SK-N-SH treated with all-trans-retinoic acid at 6 μM for 48 hours (cell line): ENCODE data around the gene ADIPOR2.
"Not testable (repeated sequence)": the region's sequence is repeated elsewhere in the genome, so short reads cannot be mapped to it uniquely, and the experiment has no call there.

Experiments
- ATAC-seq: fragments of 200-7000 bp; cut with Tn5 transposase; 3 replicates; pipeline ENCODE4 v1.9.1; 2020; ENCODE audit warnings: mild to moderate bottlenecking, moderate library complexity
- ARNTL ChIP-seq: fragments of 450-650 bp; formaldehyde crosslinking; IDR thresholded peaks from 2 replicates; pipeline ENCODE4 v1.5.0; 2020; ENCODE audit warnings: low read depth, mild to moderate bottlenecking, moderate library complexity, borderline replicate concordance
- CSDC2 ChIP-seq: fragments of 250-450 bp; sonication (Bioruptor Pico); IDR thresholded peaks from 2 replicates; pipeline ENCODE4 v1.5.0; 2020; ENCODE audit warnings: mild to moderate bottlenecking, moderate library complexity
- CSRNP3 ChIP-seq: fragments of 250-450 bp; sonication (Bioruptor Pico); IDR thresholded peaks from 2 replicates; pipeline ENCODE4 v1.5.1; 2021; ENCODE audit warnings: mild to moderate bottlenecking, moderate library complexity
- ESRRG ChIP-seq: fragments of 250-450 bp; sonication (Bioruptor Pico); IDR thresholded peaks from 2 replicates; pipeline ENCODE4 v1.6.1; 2021; ENCODE audit warnings: mild to moderate bottlenecking
- GLIS3 ChIP-seq: fragments of 250-450 bp; sonication (Bioruptor Pico); IDR thresholded peaks from 2 replicates; pipeline ENCODE4 v1.5.0; 2020; ENCODE audit warnings: mild to moderate bottlenecking, moderate library complexity
- ISL1 ChIP-seq: fragments of 250-450 bp; sonication (Bioruptor Pico); IDR thresholded peaks from 2 replicates; pipeline ENCODE4 v2.1.2; 2022; ENCODE audit warnings: mild to moderate bottlenecking, moderate library complexity
- OSR1 ChIP-seq: fragments of 250-450 bp; sonication (Bioruptor Pico); IDR thresholded peaks from 2 replicates; pipeline ENCODE4 v1.8.0; 2022; ENCODE audit warnings: moderate library complexity, mild to moderate bottlenecking, inconsistent platforms
- PPARA ChIP-seq: fragments of 250-450 bp; sonication (Bioruptor Pico); IDR thresholded peaks from 2 replicates; pipeline ENCODE4 v1.5.0; 2020; ENCODE audit warnings: mild to moderate bottlenecking, borderline replicate concordance
- TOX ChIP-seq: fragments of 250-450 bp; sonication (Bioruptor Pico); IDR thresholded peaks from 2 replicates; pipeline ENCODE4 v1.8.0; 2021; ENCODE audit warnings: mild to moderate bottlenecking, moderate library complexity, borderline replicate concordance
- TSHZ2 ChIP-seq: fragments of 250-450 bp; sonication (Bioruptor Pico); IDR thresholded peaks from 2 replicates; pipeline ENCODE4 v1.5.0; 2020; ENCODE audit warnings: mild to moderate bottlenecking, moderate library complexity
- ZFP30 ChIP-seq: fragments of 450-650 bp; formaldehyde crosslinking; IDR thresholded peaks from 2 replicates; pipeline ENCODE4 v1.5.0; 2022; ENCODE audit warnings: mild to moderate bottlenecking, moderate library complexity
- ZNF70 ChIP-seq: fragments of 450-650 bp; formaldehyde crosslinking; IDR thresholded peaks from 2 replicates; pipeline ENCODE4 v1.5.0; 2020; ENCODE audit warnings: mild to moderate bottlenecking, moderate library complexity
- TF ChIP-seq, protein P1 (sequence below): fragments of 250-450 bp; sonication (Bioruptor Pico); IDR thresholded peaks from 2 replicates; pipeline ENCODE4 v1.8.0; 2020; ENCODE audit warnings: mild to moderate bottlenecking, moderate library complexity, borderline replicate concordance

The ADIPOR2 gene

DNA sequence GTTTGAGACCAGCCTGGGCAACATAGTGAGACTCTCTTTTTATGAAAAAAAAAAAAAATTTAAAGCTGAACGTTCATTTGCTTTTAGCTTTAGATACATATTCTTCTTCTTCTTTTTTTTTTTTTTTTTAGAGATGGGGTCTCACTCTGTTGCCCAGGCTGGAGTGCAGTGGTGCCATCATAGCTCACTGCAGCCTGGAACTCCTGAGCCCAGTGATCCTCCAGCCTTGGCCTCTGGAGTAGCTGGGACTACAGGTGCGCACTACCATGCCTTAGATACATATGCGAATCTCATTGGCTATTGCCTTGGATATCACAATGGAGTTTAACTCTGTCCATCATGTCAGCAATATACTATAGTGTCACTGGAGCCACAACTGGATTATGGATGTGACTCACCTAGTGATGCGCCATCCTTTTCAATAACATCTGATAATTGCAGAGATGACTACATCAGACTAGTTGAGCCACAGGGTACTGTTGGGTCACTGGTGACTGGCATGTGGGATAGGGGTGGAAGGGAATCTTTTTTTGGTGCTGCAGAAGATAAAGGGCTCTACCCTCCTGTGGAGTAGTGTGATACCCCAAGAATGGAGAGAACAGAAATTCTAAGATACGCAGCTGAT lies 2.7 kb upstream of the ADIPOR2 start:
- TF ChIP-seq CSDC2 (CRISPR knock-in tag) = no peak
- TF ChIP-seq ZFP30 (CRISPR knock-in tag) = no peak
- no peak for TF ChIP-seq OSR1 (CRISPR knock-in tag)
- ATAC-seq = no peak

- no peak for TF ChIP-seq TOX (CRISPR knock-in tag)
- no peak for TF ChIP-seq CSRNP3
- TF ChIP-seq ZNF70 (CRISPR knock-in tag) = 0 out of 2 replicates have a peak, but pooled peaks have one; percentile 39
- ATAC-seq = peak; percentile 65
Measured at GRCh38 chr12:1691123-1692007, 495 bp downstream of the ADIPOR2 start.

GRCh38 chr12:1692226-1692625 lies 1.4 kb downstream of the ADIPOR2 start:
- ATAC-seq = no peak
- TF ChIP-seq ARNTL (CRISPR knock-in tag) (0 out of 2 replicates have a peak, but pooled peaks have one; percentile 11), OSR1 (CRISPR knock-in tag) (no peak)

- ATAC-seq = no peak
- TF ChIP-seq CSDC2 (CRISPR knock-in tag) (no peak), TOX (CRISPR knock-in tag) (no peak)
- TF ChIP-seq, protein P1, sequence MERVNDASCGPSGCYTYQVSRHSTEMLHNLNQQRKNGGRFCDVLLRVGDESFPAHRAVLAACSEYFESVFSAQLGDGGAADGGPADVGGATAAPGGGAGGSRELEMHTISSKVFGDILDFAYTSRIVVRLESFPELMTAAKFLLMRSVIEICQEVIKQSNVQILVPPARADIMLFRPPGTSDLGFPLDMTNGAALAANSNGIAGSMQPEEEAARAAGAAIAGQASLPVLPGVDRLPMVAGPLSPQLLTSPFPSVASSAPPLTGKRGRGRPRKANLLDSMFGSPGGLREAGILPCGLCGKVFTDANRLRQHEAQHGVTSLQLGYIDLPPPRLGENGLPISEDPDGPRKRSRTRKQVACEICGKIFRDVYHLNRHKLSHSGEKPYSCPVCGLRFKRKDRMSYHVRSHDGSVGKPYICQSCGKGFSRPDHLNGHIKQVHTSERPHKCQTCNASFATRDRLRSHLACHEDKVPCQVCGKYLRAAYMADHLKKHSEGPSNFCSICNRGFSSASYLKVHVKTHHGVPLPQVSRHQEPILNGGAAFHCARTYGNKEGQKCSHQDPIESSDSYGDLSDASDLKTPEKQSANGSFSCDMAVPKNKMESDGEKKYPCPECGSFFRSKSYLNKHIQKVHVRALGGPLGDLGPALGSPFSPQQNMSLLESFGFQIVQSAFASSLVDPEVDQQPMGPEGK (CRISPR knock-in tag) = no peak
Measured at GRCh38 chr12:1692895-1693610, 2.2 kb downstream of the ADIPOR2 start.

- ATAC-seq = not testable (repeated sequence)
Measured at GRCh38 chr12:1695097-1695496, 4.2 kb downstream of the ADIPOR2 start.

DNA sequence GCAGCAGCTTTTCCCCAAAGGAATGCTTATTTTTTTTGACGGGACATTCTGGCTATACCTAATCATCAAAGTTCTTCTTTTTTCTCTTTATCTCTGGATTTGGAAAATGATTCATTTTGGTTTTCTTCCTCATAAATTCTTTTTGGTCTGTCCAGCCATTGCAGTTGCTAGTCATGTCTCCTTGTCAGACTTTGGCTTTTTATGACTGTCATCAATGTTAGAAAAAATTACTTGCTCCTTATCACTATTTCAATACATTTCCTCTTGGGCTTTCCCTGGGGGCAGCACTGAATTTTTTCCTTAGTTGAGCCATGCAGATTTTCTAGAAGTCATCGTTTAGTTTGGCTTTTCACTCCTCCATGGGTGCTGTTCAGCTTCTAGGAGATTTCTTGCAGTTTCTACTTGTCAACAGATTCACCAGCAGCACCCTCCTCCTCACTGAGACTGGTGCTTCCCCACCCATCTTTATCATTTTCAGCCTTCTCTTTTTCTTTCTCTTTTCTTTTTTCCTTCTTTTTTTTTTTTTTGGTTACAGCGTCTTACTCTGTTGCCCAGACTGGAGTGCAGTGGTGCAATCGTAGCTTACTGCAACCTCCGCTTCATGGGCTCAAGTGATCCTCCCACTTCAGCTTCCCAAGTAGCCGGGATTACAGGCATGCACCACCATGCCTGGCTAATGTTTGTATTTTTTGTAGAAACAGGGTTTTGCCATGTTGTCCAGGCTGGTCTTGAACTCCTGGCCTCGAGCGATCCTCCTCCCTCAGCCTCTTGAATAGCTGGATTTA lies 5.2 kb downstream of the ADIPOR2 start:
- no peak for TF ChIP-seq PPARA (CRISPR knock-in tag)
- no peak for TF ChIP-seq TSHZ2 (CRISPR knock-in tag)
- TF ChIP-seq ISL1 = no peak
- no peak for TF ChIP-seq CSRNP3
- no peak for TF ChIP-seq OSR1 (CRISPR knock-in tag)
- no peak for TF ChIP-seq ESRRG
- TF ChIP-seq GLIS3 = no peak
- no peak for ATAC-seq
